HEK293 (cell line): Measurements from ENCODE around the gene TFG.

ENCODE experiments used
- CTCF ChIA-PET: fragments of 350-600 bp; formaldehyde crosslinking; extraction: SDS; loops from one replicate; lab custom pipeline; 2021; ENCODE audit warnings: antibody characterized with exemption; lab: Yijun Ruan, JAX
- POLR2A ChIA-PET: fragments of 300-600 bp; formaldehyde crosslinking; extraction: SDS; loops from one replicate; lab custom pipeline; 2020; ENCODE audit warnings: antibody characterized with exemption, inconsistent platforms; lab: Yijun Ruan, JAX
- H3K27ac ChIP-seq: fragments of 200-500 bp; sonication (Bioruptor generic); 2 replicates; pipeline ENCODE4 v1.5.1; 2014; ENCODE audit warnings: low read depth, low read length, control low read depth, inconsistent platforms; ENCODE audit errors: extremely low read depth
- H3K36me3 ChIP-seq, 2 experiments: fragments of 200-500 bp in 1 of 2; sonication (Bioruptor generic) in 1 of 2; 1 replicate in 1 of 2; 2 replicates in 1 of 2; pipeline ENCODE4 v1.5.1; 2014 to 2017; ENCODE audit warnings: inconsistent platforms in 2 of 2, low read length in 2 of 2; ENCODE audit not compliant: control insufficient read depth in 2 of 2, insufficient read depth in 1 of 2
- H3K4me1 ChIP-seq: fragments of 200-500 bp; sonication (Bioruptor generic); 2 replicates; pipeline ENCODE4 v1.5.1; 2014; ENCODE audit warnings: mild to moderate bottlenecking, low read length, inconsistent platforms; ENCODE audit not compliant: control insufficient read depth, insufficient read depth
- H3K4me3 ChIP-seq: 2 replicates; pipeline ENCODE4 v1.5.1; 2011; ENCODE audit warnings: low read depth, mild to moderate bottlenecking, control low read depth, low read length, moderate library complexity
- H3K9me3 ChIP-seq: fragments of 200-500 bp; sonication (Bioruptor generic); 2 replicates; pipeline ENCODE4 v1.5.1; 2014; ENCODE audit warnings: low read depth, low read length, inconsistent platforms; ENCODE audit not compliant: control insufficient read depth, insufficient read depth
- BCL11A ChIP-seq: fragments of 450-650 bp; formaldehyde crosslinking; IDR thresholded peaks from 2 replicates; pipeline ENCODE4 v1.5.1; 2016; ENCODE audit warnings: low read depth, missing biosample characterization, missing genetic modification characterization
- MEIS1 ChIP-seq: sonication (generic); formaldehyde crosslinking; IDR thresholded peaks from 2 replicates; pipeline ENCODE4 v1.8.1; 2022; ENCODE audit warnings: missing genetic modification reagents, mild to moderate bottlenecking, borderline replicate concordance
- MYNN ChIP-seq: fragments of 450-650 bp; formaldehyde crosslinking; IDR thresholded peaks from 2 replicates; pipeline ENCODE4 v1.5.1; 2016; ENCODE audit warnings: missing biosample characterization, missing genetic modification characterization, borderline replicate concordance
- PRDM1 ChIP-seq: fragments of 450-650 bp; formaldehyde crosslinking; IDR thresholded peaks from 2 replicates; pipeline ENCODE4; 2016; ENCODE audit warnings: missing biosample characterization, missing genetic modification characterization
- SETDB1 ChIP-seq: IDR thresholded peaks from one replicate; pipeline ENCODE4 v1.6.1; 2017; ENCODE audit warnings: mild to moderate bottlenecking, low read length, moderate library complexity, mixed read lengths; ENCODE audit not compliant: insufficient read length
- SP7 ChIP-seq: fragments of 450-650 bp; formaldehyde crosslinking; IDR thresholded peaks from 2 replicates; pipeline ENCODE4 v1.5.1; 2016; ENCODE audit warnings: missing biosample characterization, missing genetic modification characterization
- ZBTB17 ChIP-seq: fragments of 450-650 bp; formaldehyde crosslinking; IDR thresholded peaks from 2 replicates; pipeline ENCODE4 v1.5.1; 2016; ENCODE audit warnings: missing biosample characterization, missing genetic modification characterization
- ZBTB6 ChIP-seq: fragments of 450-650 bp; formaldehyde crosslinking; IDR thresholded peaks from 2 replicates; pipeline ENCODE4 v1.5.1; 2017; ENCODE audit warnings: missing biosample characterization, missing genetic modification characterization
- ZBTB8A ChIP-seq: fragments of 450-650 bp; formaldehyde crosslinking; IDR thresholded peaks from 2 replicates; pipeline ENCODE4 v1.5.1; 2016; ENCODE audit warnings: missing biosample characterization, missing genetic modification characterization
- ZFP69B ChIP-seq: fragments of 450-650 bp; formaldehyde crosslinking; IDR thresholded peaks from 2 replicates; pipeline ENCODE4 v1.5.1; 2016; ENCODE audit warnings: missing biosample characterization, missing genetic modification characterization
- ZNF132 ChIP-seq: fragments of 450-650 bp; formaldehyde crosslinking; IDR thresholded peaks from 2 replicates; pipeline ENCODE4 v1.5.1; 2017; ENCODE audit warnings: missing biosample characterization, missing genetic modification characterization, borderline replicate concordance
- ZNF19 ChIP-seq: fragments of 450-650 bp; formaldehyde crosslinking; IDR thresholded peaks from 2 replicates; pipeline ENCODE4; 2016; ENCODE audit warnings: missing biosample characterization, missing genetic modification characterization, low read depth
- ZNF214 ChIP-seq: fragments of 450-650 bp; formaldehyde crosslinking; IDR thresholded peaks from 2 replicates; pipeline ENCODE4 v1.5.1; 2017; ENCODE audit warnings: missing biosample characterization, mild to moderate bottlenecking, missing genetic modification characterization, borderline replicate concordance
- ZNF280C ChIP-seq: fragments of 450-650 bp; formaldehyde crosslinking; IDR thresholded peaks from 2 replicates; pipeline ENCODE4 v1.5.1; 2016; ENCODE audit warnings: missing biosample characterization, missing genetic modification characterization
- ZNF37A ChIP-seq: fragments of 450-650 bp; IDR thresholded peaks from 2 replicates; pipeline ENCODE4 v1.5.1; 2018; ENCODE audit warnings: missing biosample characterization, missing genetic modification characterization
- ZNF394 ChIP-seq: fragments of 450-650 bp; formaldehyde crosslinking; IDR thresholded peaks from 2 replicates; pipeline ENCODE4 v1.5.1; 2016; ENCODE audit warnings: missing biosample characterization, missing genetic modification characterization, mild to moderate bottlenecking, moderate library complexity, borderline replicate concordance
- ZNF473 ChIP-seq: fragments of 450-650 bp; formaldehyde crosslinking; IDR thresholded peaks from 2 replicates; pipeline ENCODE4 v1.5.1; 2017; ENCODE audit warnings: missing biosample characterization, missing genetic modification characterization
- ZNF549 ChIP-seq: fragments of 450-650 bp; IDR thresholded peaks from 2 replicates; pipeline ENCODE4 v1.5.1; 2018; ENCODE audit warnings: missing biosample characterization, missing genetic modification characterization, mild to moderate bottlenecking, inconsistent platforms, moderate library complexity
- ZNF654 ChIP-seq: fragments of 450-650 bp; formaldehyde crosslinking; IDR thresholded peaks from 2 replicates; pipeline ENCODE4 v1.5.1; 2016; ENCODE audit warnings: low read depth, missing biosample characterization, missing genetic modification characterization
- ZNF664 ChIP-seq: fragments of 450-650 bp; formaldehyde crosslinking; IDR thresholded peaks from 2 replicates; pipeline ENCODE4 v1.5.1; 2016; ENCODE audit warnings: missing biosample characterization, missing genetic modification characterization
- ZXDB ChIP-seq: fragments of 450-650 bp; formaldehyde crosslinking; IDR thresholded peaks from 2 replicates; pipeline ENCODE4 v1.5.1; 2016; ENCODE audit warnings: missing biosample characterization, missing genetic modification characterization
- TF ChIP-seq, protein P1 (sequence below): fragments of 450-650 bp; IDR thresholded peaks from 2 replicates; pipeline ENCODE4 v1.5.1; 2018; ENCODE audit warnings: missing biosample characterization, missing genetic modification characterization
- TF ChIP-seq, protein P2 (sequence below): fragments of 450-650 bp; formaldehyde crosslinking; IDR thresholded peaks from 2 replicates; pipeline ENCODE4 v1.5.1; 2016; ENCODE audit warnings: missing biosample characterization, missing genetic modification characterization
- TF ChIP-seq, protein P3 (sequence below): fragments of 450-650 bp; formaldehyde crosslinking; IDR thresholded peaks from 2 replicates; pipeline ENCODE4 v1.5.1; 2017; ENCODE audit warnings: missing biosample characterization, missing genetic modification characterization
- TF ChIP-seq, protein P4 (sequence below): fragments of 450-650 bp; IDR thresholded peaks from 2 replicates; pipeline ENCODE4 v1.5.1; 2018; ENCODE audit warnings: missing biosample characterization, mild to moderate bottlenecking, missing genetic modification characterization

Gene TFG

DNA sequence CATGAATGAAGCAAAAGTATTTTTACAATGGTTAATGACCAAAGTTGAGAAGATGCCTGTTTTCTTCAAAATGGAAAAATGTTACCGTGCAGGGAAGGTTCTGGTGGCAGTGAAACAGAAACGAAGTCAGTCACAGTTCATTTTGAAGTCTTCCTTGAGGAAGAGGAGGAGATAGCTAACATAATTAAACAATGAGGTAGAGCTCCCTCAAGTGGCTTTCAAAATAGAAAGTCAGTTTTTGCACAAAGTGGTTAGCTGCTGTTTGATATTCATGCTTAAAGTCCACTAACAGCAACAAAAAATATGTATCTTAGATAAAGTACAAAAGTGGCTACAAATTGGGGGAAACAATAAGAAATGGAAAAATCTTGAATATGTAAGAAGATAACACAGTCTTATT lies 87.3 kb downstream of the TFG start:
- Histone ChIP-seq H3K27ac (no peak overlapping the region), H3K36me3 (no peaks in the 10 kb centered on the region), H3K9me3 (no peaks in the 10 kb centered on the region), H3K4me3 (no peak overlapping the region), H3K4me1 (no peaks in the 10 kb centered on the region)
- TF ChIP-seq BCL11A = no peak
- no peak for TF ChIP-seq ZFP69B
- TF ChIP-seq ZNF19 (tag by site-specific recombination) = no peak
- TF ChIP-seq ZXDB (tag by site-specific recombination) = no peak
- TF ChIP-seq ZNF654 (tag by site-specific recombination) = peak; percentile 39
- TF ChIP-seq, protein P1, sequence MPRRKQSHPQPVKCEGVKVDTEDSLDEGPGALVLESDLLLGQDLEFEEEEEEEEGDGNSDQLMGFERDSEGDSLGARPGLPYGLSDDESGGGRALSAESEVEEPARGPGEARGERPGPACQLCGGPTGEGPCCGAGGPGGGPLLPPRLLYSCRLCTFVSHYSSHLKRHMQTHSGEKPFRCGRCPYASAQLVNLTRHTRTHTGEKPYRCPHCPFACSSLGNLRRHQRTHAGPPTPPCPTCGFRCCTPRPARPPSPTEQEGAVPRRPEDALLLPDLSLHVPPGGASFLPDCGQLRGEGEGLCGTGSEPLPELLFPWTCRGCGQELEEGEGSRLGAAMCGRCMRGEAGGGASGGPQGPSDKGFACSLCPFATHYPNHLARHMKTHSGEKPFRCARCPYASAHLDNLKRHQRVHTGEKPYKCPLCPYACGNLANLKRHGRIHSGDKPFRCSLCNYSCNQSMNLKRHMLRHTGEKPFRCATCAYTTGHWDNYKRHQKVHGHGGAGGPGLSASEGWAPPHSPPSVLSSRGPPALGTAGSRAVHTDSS (tag by site-specific recombination) = peak; percentile 70
- ChIA-PET POLR2A (interaction anchor here (0.7 kb wide), 1 partner anchor 35 kb away, joined by 3 read pairs; no protein-coding TSS in a partner anchor), CTCF (interaction anchor here (0.6 to 1.7 kb wide), 9 partner anchors 8 to 369 kb away, joined by 3 to 14 read pairs (median 3); no protein-coding TSS in a partner anchor)

GRCh38 chr3:100798012-100798411 lies 88.7 kb downstream of the TFG start:
- CTCF ChIA-PET = interaction anchor here (0.6 kb wide), 1 partner anchor 206 kb away, joined by 3 read pairs; no protein-coding TSS in a partner anchor
- Histone ChIP-seq H3K9me3 (no peaks in the 10 kb centered on the region), H3K4me3 (no peak overlapping the region), H3K27ac (no peak overlapping the region), H3K36me3 (no peaks in the 10 kb centered on the region), H3K4me1 (no peaks in the 10 kb centered on the region)
- POLR2A ChIA-PET = no interaction called here
- TF ChIP-seq ZNF549 (tag by site-specific recombination) = no peak
- TF ChIP-seq MEIS1 = no peak
- no peak for TF ChIP-seq ZNF394 (tag by site-specific recombination)
- no peak for TF ChIP-seq ZNF473 (tag by site-specific recombination)
- no peak for TF ChIP-seq ZBTB6 (tag by site-specific recombination)
- no peak for TF ChIP-seq ZNF132
- TF ChIP-seq ZNF214 (tag by site-specific recombination) = no peak
- TF ChIP-seq ZNF664 (tag by site-specific recombination) = no peak
- TF ChIP-seq SETDB1 = no peak
- no peak for TF ChIP-seq ZBTB8A (tag by site-specific recombination)
- TF ChIP-seq, protein P2, sequence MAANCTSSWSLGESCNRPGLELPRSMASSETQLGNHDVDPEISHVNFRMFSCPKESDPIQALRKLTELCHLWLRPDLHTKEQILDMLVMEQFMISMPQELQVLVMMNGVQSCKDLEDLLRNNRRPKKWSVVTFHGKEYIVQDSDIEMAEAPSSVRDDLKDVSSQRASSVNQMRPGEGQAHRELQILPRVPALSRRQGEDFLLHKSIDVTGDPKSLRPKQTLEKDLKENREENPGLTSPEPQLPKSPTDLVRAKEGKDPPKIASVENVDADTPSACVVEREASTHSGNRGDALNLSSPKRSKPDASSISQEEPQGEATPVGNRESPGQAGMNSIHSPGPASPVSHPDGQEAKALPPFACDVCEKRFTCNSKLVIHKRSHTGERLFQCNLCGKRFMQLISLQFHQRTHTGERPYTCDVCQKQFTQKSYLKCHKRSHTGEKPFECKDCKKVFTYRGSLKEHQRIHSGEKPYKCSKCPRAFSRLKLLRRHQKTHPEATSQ (tag by site-specific recombination) = no peak
- no peak for TF ChIP-seq SP7
- TF ChIP-seq PRDM1 = no peak
- no peak for TF ChIP-seq MYNN
- TF ChIP-seq ZBTB17 (tag by site-specific recombination) = no peak
- TF ChIP-seq, protein P3, sequence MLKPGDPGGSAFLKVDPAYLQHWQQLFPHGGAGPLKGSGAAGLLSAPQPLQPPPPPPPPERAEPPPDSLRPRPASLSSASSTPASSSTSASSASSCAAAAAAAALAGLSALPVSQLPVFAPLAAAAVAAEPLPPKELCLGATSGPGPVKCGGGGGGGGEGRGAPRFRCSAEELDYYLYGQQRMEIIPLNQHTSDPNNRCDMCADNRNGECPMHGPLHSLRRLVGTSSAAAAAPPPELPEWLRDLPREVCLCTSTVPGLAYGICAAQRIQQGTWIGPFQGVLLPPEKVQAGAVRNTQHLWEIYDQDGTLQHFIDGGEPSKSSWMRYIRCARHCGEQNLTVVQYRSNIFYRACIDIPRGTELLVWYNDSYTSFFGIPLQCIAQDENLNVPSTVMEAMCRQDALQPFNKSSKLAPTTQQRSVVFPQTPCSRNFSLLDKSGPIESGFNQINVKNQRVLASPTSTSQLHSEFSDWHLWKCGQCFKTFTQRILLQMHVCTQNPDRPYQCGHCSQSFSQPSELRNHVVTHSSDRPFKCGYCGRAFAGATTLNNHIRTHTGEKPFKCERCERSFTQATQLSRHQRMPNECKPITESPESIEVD (tag by site-specific recombination) = no peak
- TF ChIP-seq ZNF37A = no peak
- no peak for TF ChIP-seq ZNF280C (tag by site-specific recombination)
- TF ChIP-seq, protein P4, sequence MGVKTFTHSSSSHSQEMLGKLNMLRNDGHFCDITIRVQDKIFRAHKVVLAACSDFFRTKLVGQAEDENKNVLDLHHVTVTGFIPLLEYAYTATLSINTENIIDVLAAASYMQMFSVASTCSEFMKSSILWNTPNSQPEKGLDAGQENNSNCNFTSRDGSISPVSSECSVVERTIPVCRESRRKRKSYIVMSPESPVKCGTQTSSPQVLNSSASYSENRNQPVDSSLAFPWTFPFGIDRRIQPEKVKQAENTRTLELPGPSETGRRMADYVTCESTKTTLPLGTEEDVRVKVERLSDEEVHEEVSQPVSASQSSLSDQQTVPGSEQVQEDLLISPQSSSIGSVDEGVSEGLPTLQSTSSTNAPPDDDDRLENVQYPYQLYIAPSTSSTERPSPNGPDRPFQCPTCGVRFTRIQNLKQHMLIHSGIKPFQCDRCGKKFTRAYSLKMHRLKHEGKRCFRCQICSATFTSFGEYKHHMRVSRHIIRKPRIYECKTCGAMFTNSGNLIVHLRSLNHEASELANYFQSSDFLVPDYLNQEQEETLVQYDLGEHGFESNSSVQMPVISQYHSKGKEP (tag by site-specific recombination) = no peak
